ENCODE results near the gene SCEL. TPM values are rescaled to one million over a fixed set of nuclear protein-coding genes. Genes with fewer than 3 reads are reported as not detected.
"Not testable (repeated sequence)": the region's sequence is repeated elsewhere in the genome, so short reads cannot be mapped to it uniquely, and the experiment has no call there.

Gene SCEL
- total RNA-seq, 1 donor from 2014 or later: not detected

DNA sequence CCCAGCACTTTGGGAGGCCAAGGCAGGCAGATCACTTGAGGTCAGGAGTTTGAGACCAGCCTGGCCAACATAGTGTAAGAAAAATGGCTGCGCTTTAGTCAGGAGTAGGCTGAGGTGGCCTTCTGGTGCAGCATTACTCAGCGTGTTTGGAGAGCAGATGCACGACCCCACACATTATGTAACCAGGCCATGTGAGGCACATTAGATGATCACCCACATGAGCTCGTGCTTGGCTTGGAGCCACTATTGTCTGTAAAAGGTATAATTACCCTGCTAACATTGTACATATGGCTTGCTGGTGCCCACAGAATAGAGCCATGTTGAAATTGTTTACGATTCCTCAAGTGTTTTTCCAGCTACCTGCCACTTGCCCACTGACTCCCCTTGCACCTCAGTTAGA, 24.0 kb upstream of the SCEL start:
- DNase-seq (ENCODE audit: low spot score): no peak
- Mint-ChIP-seq H3K9me3 (no peaks in the 10 kb centered on the region), H3K27ac (no peak overlapping the region), H3K4me1 (ENCODE audit: low read depth) (peaks cover 22% of the 10 kb centered on the region), H3K27me3 (ENCODE audit: insufficient read depth) (no peaks in the 10 kb centered on the region), H3K36me3 (ENCODE audit: low read depth) (no peaks in the 10 kb centered on the region), H3K4me3 (no peak overlapping the region)
- intact Hi-C loops (cut with micrococcal nuclease): no loop called here

GRCh38 chr13:77513719-77514335, 21.7 kb upstream of the SCEL start:
- DNase-seq (ENCODE audit: low spot score): no peak
- Mint-ChIP-seq H3K4me3 (no peak overlapping the region), H3K36me3 (ENCODE audit: low read depth) (no peaks in the 10 kb centered on the region), H3K27ac (no peak overlapping the region), H3K9me3 (no peaks in the 10 kb centered on the region), H3K4me1 (ENCODE audit: low read depth) (peaks cover 10% of the 10 kb centered on the region), H3K27me3 (ENCODE audit: insufficient read depth) (no peaks in the 10 kb centered on the region)
- intact Hi-C loops (cut with micrococcal nuclease): no loop called here

GRCh38 chr13:77514336-77514726, 21.2 kb upstream of the SCEL start:
- Mint-ChIP-seq H3K4me1 (ENCODE audit: low read depth) (peaks cover 5% of the 10 kb centered on the region), H3K4me3 (no peak overlapping the region), H3K9me3 (no peaks in the 10 kb centered on the region), H3K36me3 (ENCODE audit: low read depth) (no peaks in the 10 kb centered on the region), H3K27me3 (ENCODE audit: insufficient read depth) (no peaks in the 10 kb centered on the region), H3K27ac (no peak overlapping the region)
- intact Hi-C loops (cut with micrococcal nuclease): no loop called here
- DNase-seq (ENCODE audit: low spot score): no peak

- DNase-seq (ENCODE audit: low spot score): no peak
- no peaks in the 10 kb centered on the region for H3K36me3 Mint-ChIP-seq (ENCODE audit: low read depth)
- no peak overlapping the region for H3K4me3 Mint-ChIP-seq
- H3K4me1 Mint-ChIP-seq (ENCODE audit: low read depth): no peaks in the 10 kb centered on the region
- H3K27me3 Mint-ChIP-seq (ENCODE audit: insufficient read depth): no peaks in the 10 kb centered on the region
- H3K9me3 Mint-ChIP-seq: no peaks in the 10 kb centered on the region
- H3K27ac Mint-ChIP-seq: no peak overlapping the region
- intact Hi-C loops (cut with micrococcal nuclease): no loop called here
These were observed 19.7 kb upstream of the SCEL start for GRCh38 chr13:77515785-77516184.

DNA sequence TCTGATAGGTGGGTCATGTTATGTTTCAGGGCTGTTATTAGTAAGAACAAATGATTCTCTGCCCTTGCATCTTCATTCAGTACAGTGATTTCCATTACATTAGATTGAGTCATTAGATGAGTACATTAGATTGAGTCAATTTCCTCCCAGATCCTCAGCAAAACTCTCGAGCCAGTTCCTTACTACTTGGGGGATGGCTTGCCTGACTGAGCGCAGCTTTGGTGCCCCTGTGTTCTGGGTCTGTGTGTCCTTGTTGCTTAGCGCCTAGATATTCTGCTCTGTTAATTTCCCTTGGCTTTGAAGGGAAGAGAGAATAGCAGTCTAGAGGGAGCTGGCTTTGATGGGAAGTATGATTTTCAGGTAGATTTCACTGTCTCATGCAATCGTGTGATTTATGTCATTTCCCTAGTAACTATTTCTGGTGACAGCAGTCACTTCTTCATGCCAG, 19.1 kb upstream of the SCEL start:
- intact Hi-C loops (cut with micrococcal nuclease): no loop called here

GRCh38 chr13:77518266-77518665, 17.2 kb upstream of the SCEL start:
- intact Hi-C loops (cut with micrococcal nuclease): no loop called here
- Mint-ChIP-seq H3K9me3 (no peaks in the 10 kb centered on the region), H3K36me3 (ENCODE audit: low read depth) (no peaks in the 10 kb centered on the region), H3K4me3 (no peak overlapping the region), H3K27ac (no peak overlapping the region), H3K4me1 (ENCODE audit: low read depth) (no peaks in the 10 kb centered on the region), H3K27me3 (ENCODE audit: insufficient read depth) (no peaks in the 10 kb centered on the region)
- no peak for DNase-seq (ENCODE audit: low spot score)

More for the DNA sequence above, 19.1 kb upstream of the SCEL start:
- Mint-ChIP-seq H3K36me3 (ENCODE audit: low read depth) (no peaks in the 10 kb centered on the region), H3K27me3 (ENCODE audit: insufficient read depth) (no peaks in the 10 kb centered on the region), H3K9me3 (no peaks in the 10 kb centered on the region), H3K4me1 (ENCODE audit: low read depth) (no peaks in the 10 kb centered on the region), H3K4me3 (no peak overlapping the region), H3K27ac (no peak overlapping the region)
- no peak for DNase-seq (ENCODE audit: low spot score)

DNA sequence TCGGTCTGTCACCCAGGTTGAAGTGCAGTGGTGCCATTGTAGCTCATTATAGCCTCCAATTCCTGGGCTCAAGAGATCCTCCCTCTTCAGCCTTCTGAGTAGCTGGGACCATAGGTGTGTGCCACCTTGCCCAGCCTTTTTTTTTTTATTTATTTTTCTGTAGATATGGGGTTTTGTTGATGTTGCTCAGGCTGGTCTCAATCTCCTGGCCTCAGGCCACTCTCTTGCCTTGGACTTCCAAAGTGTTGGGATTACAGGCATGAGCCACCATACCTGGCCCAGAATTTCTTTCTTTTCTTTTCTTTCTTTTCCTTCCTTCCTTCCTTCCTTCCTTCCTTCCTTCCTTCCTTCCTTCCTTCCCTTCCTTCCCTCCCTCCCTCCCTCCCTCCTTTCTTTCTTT, 16.1 kb upstream of the SCEL start:
- H3K27ac Mint-ChIP-seq; H3K27me3 Mint-ChIP-seq (ENCODE audit: insufficient read depth); DNase-seq (ENCODE audit: low spot score); H3K36me3 Mint-ChIP-seq (ENCODE audit: low read depth); intact Hi-C loops (cut with micrococcal nuclease); H3K4me1 Mint-ChIP-seq (ENCODE audit: low read depth); H3K9me3 Mint-ChIP-seq; H3K4me3 Mint-ChIP-seq: not testable (repeated sequence)

GRCh38 chr13:77519808-77520207, 15.7 kb upstream of the SCEL start:
- Mint-ChIP-seq H3K4me3 (no peak overlapping the region), H3K9me3 (no peaks in the 10 kb centered on the region), H3K36me3 (ENCODE audit: low read depth) (no peaks in the 10 kb centered on the region), H3K27ac (no peak overlapping the region), H3K4me1 (ENCODE audit: low read depth) (no peaks in the 10 kb centered on the region), H3K27me3 (ENCODE audit: insufficient read depth) (no peaks in the 10 kb centered on the region)
- intact Hi-C loops (cut with micrococcal nuclease): no loop called here
- DNase-seq (ENCODE audit: low spot score): no peak

DNA sequence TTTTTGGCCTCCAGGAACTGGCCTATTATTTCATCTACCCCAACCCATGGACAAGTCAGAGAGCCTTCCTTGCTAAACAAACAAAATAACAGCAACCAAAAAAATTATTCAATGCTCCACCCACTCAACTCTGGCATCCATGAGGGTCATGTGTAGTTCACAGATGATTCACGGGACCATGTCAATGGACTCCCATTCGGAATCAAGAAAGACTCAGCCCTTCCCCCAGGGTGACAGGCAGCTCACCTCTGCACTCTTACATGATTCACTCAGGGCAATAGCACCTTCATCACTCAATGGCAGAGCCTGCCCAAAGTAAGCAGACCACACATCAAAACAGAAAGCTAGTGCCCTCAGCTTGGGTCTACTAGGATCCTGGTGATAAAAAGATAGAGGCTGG, 14.3 kb upstream of the SCEL start:
- intact Hi-C loops (cut with micrococcal nuclease): no loop called here
- Mint-ChIP-seq H3K4me3 (no peak overlapping the region), H3K9me3 (no peaks in the 10 kb centered on the region), H3K36me3 (ENCODE audit: low read depth) (no peaks in the 10 kb centered on the region), H3K27me3 (ENCODE audit: insufficient read depth) (no peaks in the 10 kb centered on the region), H3K27ac (no peak overlapping the region), H3K4me1 (ENCODE audit: low read depth) (no peaks in the 10 kb centered on the region)
- no peak for DNase-seq (ENCODE audit: low spot score)

- no peak for DNase-seq (ENCODE audit: low spot score)
- no peaks in the 10 kb centered on the region for H3K9me3 Mint-ChIP-seq
- H3K36me3 Mint-ChIP-seq (ENCODE audit: low read depth): no peaks in the 10 kb centered on the region
- H3K4me3 Mint-ChIP-seq: no peak overlapping the region
- intact Hi-C loops (cut with micrococcal nuclease): no loop called here
- no peaks in the 10 kb centered on the region for H3K27me3 Mint-ChIP-seq (ENCODE audit: insufficient read depth)
- H3K27ac Mint-ChIP-seq: no peak overlapping the region
- H3K4me1 Mint-ChIP-seq (ENCODE audit: low read depth): no peaks in the 10 kb centered on the region
These were observed 13.7 kb upstream of the SCEL start for GRCh38 chr13:77521595-77522367.

GRCh38 chr13:77522444-77522843, 13.1 kb upstream of the SCEL start:
- Mint-ChIP-seq H3K4me1 (ENCODE audit: low read depth) (no peaks in the 10 kb centered on the region), H3K9me3 (no peaks in the 10 kb centered on the region), H3K4me3 (no peak overlapping the region), H3K27me3 (ENCODE audit: insufficient read depth) (no peaks in the 10 kb centered on the region), H3K27ac (no peak overlapping the region), H3K36me3 (ENCODE audit: low read depth) (no peaks in the 10 kb centered on the region)
- intact Hi-C loops (cut with micrococcal nuclease): no loop called here
- no peak for DNase-seq (ENCODE audit: low spot score)

- Mint-ChIP-seq H3K4me3 (no peak overlapping the region), H3K36me3 (ENCODE audit: low read depth) (no peaks in the 10 kb centered on the region), H3K4me1 (ENCODE audit: low read depth) (no peaks in the 10 kb centered on the region), H3K9me3 (no peaks in the 10 kb centered on the region), H3K27ac (no peak overlapping the region), H3K27me3 (ENCODE audit: insufficient read depth) (no peaks in the 10 kb centered on the region)
- intact Hi-C loops (cut with micrococcal nuclease): no loop called here
- DNase-seq (ENCODE audit: low spot score): no peak
These were observed 12.1 kb upstream of the SCEL start for GRCh38 chr13:77523386-77523785.

- H3K27ac Mint-ChIP-seq: no peak overlapping the region
- DNase-seq (ENCODE audit: low spot score): no peak
- H3K4me3 Mint-ChIP-seq: no peak overlapping the region
- intact Hi-C loops (cut with micrococcal nuclease): no loop called here
- H3K36me3 Mint-ChIP-seq (ENCODE audit: low read depth): no peaks in the 10 kb centered on the region
- H3K4me1 Mint-ChIP-seq (ENCODE audit: low read depth): no peaks in the 10 kb centered on the region
- no peaks in the 10 kb centered on the region for H3K27me3 Mint-ChIP-seq (ENCODE audit: insufficient read depth)
- H3K9me3 Mint-ChIP-seq: no peaks in the 10 kb centered on the region
These were observed 11.4 kb upstream of the SCEL start for GRCh38 chr13:77523834-77524728.

Measured in activated T-helper 1 cell treated with anti-CD3 and anti-CD28 coated beads, Interleukin-12 subunit alpha, Interleukin-12 subunit beta, Interleukin-2, Interleukin-4 antibody, amounts not matched to agents 30 ng/mL and 10 ng/mL and 1 ng/mL, durations not matched to agents 14 hours and 24 hours and 36 hours (primary cell).